HUES6 (cell line): ENCODE data around the gene RPLP1.

Experiments used
- H3K27ac ChIP-seq: 2 replicates; pipeline ENCODE4 v1.7.0; 2013; ENCODE audit warnings: low read depth, mild to moderate bottlenecking, low read length, inconsistent platforms
- H3K27me3 ChIP-seq: 2 replicates; pipeline ENCODE4 v1.6.1; 2013; ENCODE audit warnings: low read length; ENCODE audit not compliant: control insufficient read depth, insufficient read depth
- H3K36me3 ChIP-seq: 2 replicates; pipeline ENCODE4 v1.6.1; 2013; ENCODE audit warnings: low read length; ENCODE audit not compliant: control insufficient read depth, insufficient read depth
- H3K4me1 ChIP-seq: 2 replicates; pipeline ENCODE4 v1.6.1; 2013; ENCODE audit warnings: low read length; ENCODE audit not compliant: control insufficient read depth, insufficient read depth
- H3K4me3 ChIP-seq: 2 replicates; pipeline ENCODE4 v1.5.1; 2013; ENCODE audit warnings: low read depth, low read length
- H3K9ac ChIP-seq: one replicate; pipeline ENCODE4 v1.6.1; 2013; ENCODE audit warnings: mild to moderate bottlenecking, low read length
- H3K9me3 ChIP-seq: 2 replicates; pipeline ENCODE4 v1.6.1; 2013; ENCODE audit warnings: low read depth, low read length; ENCODE audit not compliant: control insufficient read depth, insufficient read depth

The RPLP1 gene

DNA sequence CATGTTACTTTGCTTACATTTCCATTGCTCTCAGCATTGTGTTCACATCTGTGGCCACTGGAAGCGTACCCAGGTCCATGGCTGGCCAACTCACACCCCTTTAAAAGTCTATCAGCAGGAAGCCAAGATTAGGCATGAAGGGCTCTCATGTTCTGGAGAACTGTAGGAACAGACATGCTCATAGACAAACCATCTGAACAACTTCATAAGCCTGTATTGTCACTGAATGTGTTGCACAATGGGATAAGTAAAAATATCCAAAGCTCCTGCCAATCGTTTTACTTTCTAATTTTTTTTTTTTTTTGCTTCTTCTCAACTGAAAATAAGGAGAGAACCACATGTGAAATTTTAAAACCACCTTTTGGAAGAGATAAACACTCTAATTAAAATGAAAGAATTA lies 6.4 kb downstream of the RPLP1 start:
- H3K27ac ChIP-seq: no peak overlapping the region
- H3K9me3 ChIP-seq: no peaks in the 10 kb centered on the region
- peaks cover 32% of the 10 kb centered on the region for H3K36me3 ChIP-seq
- H3K27me3 ChIP-seq: no peaks in the 10 kb centered on the region
- peaks cover 4% of the 10 kb centered on the region; the same call in 1 of the 2 replicates for H3K4me1 ChIP-seq
- H3K4me3 ChIP-seq: no peak overlapping the region
- no peak overlapping the region for H3K9ac ChIP-seq

DNA sequence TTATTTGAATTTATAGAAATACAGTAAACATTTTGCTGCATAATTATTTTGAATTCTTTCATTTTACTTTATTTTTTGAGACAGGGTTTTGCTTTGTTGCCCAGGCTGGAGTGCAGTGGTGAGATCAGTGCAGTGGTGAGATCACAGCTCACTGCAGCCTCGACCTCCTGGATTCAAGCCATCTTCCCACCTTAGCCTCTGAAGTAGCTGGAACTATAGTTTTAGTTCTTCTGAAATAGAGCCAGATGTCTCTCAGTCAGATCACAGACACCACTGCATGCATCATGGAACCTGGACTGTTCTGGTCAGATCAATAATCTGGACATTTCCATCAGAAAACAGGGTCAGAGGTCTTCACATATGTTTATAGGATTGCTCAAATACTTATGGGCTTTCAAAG lies 7.9 kb downstream of the RPLP1 start:
- Histone ChIP-seq H3K4me3 (no peak overlapping the region), H3K36me3 (peaks cover 18% of the 10 kb centered on the region), H3K9ac (no peak overlapping the region), H3K4me1 (peaks cover 4% of the 10 kb centered on the region; the same call in 1 of the 2 replicates), H3K27ac (no peak overlapping the region), H3K27me3 (no peaks in the 10 kb centered on the region), H3K9me3 (no peaks in the 10 kb centered on the region)

DNA sequence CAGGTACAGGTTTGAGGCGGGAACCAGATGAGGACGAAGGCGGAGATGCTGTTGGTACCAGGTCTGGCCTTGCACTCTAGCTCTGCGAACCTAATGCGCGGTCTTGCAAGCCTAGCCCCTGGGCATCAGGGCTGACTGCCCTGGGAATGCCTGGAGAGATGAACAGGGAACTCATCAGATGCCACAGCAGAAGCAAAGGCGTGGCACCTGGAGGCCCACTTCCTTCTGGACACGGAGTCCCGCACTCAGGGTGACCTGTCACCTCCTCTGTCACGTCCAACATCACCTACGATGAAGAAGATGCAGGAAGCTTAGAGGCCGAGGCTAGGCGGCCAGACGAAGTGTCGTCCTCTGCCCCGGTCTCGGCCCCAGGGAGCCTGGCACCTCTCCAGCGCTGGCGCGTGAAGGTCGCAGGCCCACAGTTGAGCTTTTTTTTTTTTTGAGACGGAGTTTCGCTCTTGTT lies 9.4 kb downstream of the RPLP1 start:
- Histone ChIP-seq H3K9me3 (no peaks in the 10 kb centered on the region), H3K9ac (no peak overlapping the region), H3K4me1 (peaks cover 4% of the 10 kb centered on the region; the same call in 1 of the 2 replicates), H3K4me3 (peak overlapping the region; percentile 43), H3K27me3 (no peaks in the 10 kb centered on the region), H3K36me3 (0 out of 2 replicates have a peak, but pooled peaks cover 2% of the 10 kb centered on the region), H3K27ac (no peak overlapping the region)

DNA sequence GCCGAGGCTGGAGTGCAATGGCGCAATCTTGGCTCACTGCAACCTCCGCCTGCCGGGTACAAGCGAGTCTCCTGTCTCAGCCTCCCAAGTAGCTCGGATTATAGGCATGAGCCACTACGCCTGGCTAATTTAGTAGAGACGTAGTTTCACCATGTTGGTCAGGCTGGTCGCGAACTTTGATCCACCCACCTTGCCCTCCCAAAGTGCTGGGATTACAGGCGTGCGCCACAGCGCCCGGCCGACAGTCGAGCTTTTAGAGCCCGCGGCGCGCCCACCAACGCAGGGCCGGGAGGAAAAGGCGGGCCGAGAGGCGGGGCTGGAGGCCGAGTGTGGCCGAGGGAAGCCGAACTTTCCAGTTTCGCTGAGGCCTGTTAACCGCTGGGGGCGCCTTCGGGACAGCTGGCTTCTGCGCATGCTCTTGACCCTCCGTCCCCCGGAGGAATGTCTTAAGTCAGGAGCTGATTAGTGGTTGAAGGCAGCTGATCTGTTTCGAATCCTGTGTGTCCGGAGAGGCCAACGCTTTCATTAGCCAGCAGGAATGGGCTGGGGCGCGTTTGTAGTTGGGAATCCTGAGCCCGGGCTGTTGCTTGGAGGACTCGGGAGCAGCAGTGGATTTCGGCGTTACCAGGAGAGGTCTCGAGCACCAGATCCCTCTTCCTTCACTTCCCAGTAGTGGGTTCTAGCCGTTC lies 10.0 kb downstream of the RPLP1 start:
- Histone ChIP-seq H3K27ac (peak overlapping the region; percentile 36), H3K9ac (peak overlapping the region; percentile 56), H3K27me3 (no peaks in the 10 kb centered on the region), H3K9me3 (no peaks in the 10 kb centered on the region), H3K4me1 (peaks cover 4% of the 10 kb centered on the region; the same call in 1 of the 2 replicates), H3K4me3 (peak overlapping the region; percentile 49), H3K36me3 (no peaks in the 10 kb centered on the region)

DNA sequence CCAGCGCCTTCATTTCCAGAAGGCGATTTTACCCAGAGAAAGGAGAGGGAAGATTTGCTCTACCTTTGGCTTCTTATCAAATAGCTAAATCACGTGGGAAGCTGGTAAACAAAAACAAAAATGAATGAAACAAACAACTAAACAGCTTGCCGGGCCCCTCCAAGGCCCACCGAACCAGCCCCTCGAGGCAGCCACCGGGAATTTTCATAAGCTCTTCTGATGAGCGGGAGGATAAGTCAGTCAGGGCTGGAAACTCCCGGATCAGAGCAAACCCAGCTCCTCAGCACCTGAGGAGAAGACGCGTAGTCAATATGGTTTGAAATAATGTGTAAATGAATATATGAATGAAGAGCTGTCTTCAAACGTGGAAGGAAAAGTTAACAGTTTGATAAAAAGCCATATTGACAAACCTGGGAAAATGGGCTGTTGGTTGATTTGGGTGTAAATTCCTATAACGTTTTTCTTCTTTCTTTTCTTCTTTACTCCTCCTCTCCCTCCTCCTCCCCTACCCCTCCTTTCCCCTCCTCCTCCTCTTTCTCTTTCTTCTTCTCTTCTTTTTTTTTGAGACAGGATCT lies 10.7 kb downstream of the RPLP1 start:
- Histone ChIP-seq H3K4me3 (peak overlapping the region; percentile 49), H3K27ac (peak overlapping the region; percentile 36), H3K9ac (peak overlapping the region; percentile 56), H3K36me3 (no peaks in the 10 kb centered on the region), H3K27me3 (no peaks in the 10 kb centered on the region), H3K9me3 (no peaks in the 10 kb centered on the region), H3K4me1 (peaks cover 4% of the 10 kb centered on the region; the same call in 1 of the 2 replicates)

DNA sequence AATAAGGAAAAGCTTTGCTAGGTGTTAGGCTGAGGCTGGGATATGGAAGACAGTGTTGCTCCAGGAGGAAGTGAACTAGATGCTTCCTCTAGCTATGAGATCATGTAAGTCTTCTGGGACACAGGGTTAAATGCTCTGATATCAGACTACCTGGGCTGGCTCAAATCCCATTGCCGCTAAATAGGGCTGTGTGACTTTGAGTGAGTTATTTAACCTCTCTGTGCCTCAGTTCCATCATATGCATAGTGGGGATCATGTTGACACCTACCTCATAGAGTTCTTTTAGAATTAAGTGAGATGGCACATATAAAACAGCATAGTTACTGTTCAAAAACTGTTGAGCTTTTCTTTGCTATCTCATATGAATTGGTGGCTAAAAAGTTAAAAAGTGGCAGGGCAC lies 12.6 kb downstream of the RPLP1 start:
- no peak overlapping the region for H3K27ac ChIP-seq
- no peaks in the 10 kb centered on the region for H3K9me3 ChIP-seq
- peaks cover 4% of the 10 kb centered on the region; the same call in 1 of the 2 replicates for H3K4me1 ChIP-seq
- no peaks in the 10 kb centered on the region for H3K27me3 ChIP-seq
- no peaks in the 10 kb centered on the region for H3K36me3 ChIP-seq
- H3K4me3 ChIP-seq: no peak overlapping the region
- H3K9ac ChIP-seq: no peak overlapping the region

DNA sequence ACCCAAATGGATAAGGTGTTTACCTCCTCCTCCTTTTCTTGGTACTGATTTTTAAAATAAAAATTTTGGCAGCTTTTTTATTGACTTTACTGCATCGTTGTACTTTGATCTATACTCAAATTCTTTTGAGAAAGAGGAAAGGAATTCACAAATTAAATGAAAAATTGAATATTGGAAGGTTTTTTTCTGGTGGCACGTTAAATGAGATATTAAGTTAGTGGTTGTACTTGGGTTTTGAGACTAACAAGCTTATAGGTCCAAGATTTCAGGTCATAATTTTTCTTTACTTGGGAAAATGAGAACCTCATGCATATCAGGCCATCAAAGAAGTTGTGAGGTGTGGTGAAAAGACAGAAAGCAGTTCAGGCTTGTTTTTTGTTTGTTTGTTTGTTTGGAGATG lies 14.1 kb downstream of the RPLP1 start:
- no peaks in the 10 kb centered on the region for H3K36me3 ChIP-seq
- H3K9ac ChIP-seq: no peak overlapping the region

DNA sequence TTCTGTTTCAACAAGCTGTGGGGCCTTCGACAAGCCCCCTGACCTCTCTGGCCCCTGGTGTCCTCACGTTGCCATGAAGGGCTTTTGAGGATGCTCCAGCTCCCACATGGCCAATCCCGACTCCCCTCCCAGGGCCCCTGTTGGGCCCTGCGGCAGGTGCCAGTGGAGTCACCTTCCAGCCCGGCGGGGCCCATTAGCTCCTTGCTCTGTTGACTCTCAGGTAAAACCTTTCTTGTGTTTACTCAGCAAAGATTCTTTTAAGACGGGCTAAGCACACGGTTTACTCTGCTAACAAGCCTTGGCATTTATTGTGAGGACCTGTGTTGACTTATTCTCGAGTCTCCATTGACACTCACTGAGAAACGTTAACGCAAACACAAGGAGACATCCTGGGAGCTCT lies 15.0 kb downstream of the RPLP1 start:
- Histone ChIP-seq H3K27me3 (no peaks in the 10 kb centered on the region), H3K36me3 (no peaks in the 10 kb centered on the region), H3K9me3 (no peaks in the 10 kb centered on the region), H3K9ac (no peak overlapping the region), H3K4me1 (peaks cover 4% of the 10 kb centered on the region; the same call in 1 of the 2 replicates), H3K4me3 (no peak overlapping the region), H3K27ac (no peak overlapping the region)

More for the DNA sequence above, 14.1 kb downstream of the RPLP1 start:
- Histone ChIP-seq H3K27me3 (no peaks in the 10 kb centered on the region), H3K4me1 (peaks cover 4% of the 10 kb centered on the region; the same call in 1 of the 2 replicates), H3K4me3 (no peak overlapping the region), H3K9me3 (no peaks in the 10 kb centered on the region), H3K27ac (no peak overlapping the region)

DNA sequence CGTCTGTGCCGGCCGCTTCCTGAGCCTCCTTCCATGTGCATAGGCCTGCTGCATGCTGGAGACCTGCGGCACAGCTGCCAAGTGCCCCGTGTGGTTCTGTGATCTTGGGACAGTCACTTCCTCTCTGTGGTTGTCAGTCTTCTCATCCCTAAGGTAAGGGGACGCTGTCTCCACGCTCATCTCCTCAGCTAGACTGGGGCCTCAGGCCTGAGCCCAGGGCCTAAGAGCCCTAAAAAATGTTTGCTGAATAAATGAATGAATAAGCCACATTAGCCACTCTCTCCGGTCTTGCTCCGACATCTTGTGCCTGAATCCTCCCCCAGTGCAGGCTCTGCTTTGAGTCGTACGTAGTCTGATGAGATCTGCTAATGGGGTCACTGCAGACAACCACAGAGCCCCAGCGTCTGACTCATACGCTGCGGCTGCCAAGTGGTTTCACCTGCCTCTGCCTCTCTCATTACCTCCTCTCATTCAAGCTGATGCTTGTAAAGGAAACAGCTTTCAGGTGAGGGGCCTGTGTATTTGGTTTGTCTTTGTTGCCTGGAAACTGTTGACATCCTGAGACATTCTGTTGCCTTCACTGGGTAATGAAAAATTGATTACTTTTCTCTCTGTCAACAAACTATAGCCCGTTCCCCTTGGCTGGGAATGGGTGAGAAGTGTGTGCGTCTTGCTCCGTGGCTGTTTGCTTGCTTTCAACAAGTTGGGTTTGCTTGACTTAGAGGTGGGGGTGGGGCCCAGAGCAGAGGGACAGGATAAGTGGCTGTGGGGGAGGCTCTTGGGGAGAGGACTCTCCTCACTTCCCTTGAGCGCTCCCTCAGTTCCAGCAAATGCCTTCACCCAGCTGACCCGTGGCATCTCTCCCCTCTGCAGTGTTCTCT lies 15.9 kb downstream of the RPLP1 start:
- Histone ChIP-seq H3K27me3 (no peaks in the 10 kb centered on the region), H3K36me3 (no peaks in the 10 kb centered on the region), H3K9me3 (no peaks in the 10 kb centered on the region), H3K4me1 (no peaks in the 10 kb centered on the region), H3K9ac (no peak overlapping the region), H3K27ac (no peak overlapping the region), H3K4me3 (no peak overlapping the region)

DNA sequence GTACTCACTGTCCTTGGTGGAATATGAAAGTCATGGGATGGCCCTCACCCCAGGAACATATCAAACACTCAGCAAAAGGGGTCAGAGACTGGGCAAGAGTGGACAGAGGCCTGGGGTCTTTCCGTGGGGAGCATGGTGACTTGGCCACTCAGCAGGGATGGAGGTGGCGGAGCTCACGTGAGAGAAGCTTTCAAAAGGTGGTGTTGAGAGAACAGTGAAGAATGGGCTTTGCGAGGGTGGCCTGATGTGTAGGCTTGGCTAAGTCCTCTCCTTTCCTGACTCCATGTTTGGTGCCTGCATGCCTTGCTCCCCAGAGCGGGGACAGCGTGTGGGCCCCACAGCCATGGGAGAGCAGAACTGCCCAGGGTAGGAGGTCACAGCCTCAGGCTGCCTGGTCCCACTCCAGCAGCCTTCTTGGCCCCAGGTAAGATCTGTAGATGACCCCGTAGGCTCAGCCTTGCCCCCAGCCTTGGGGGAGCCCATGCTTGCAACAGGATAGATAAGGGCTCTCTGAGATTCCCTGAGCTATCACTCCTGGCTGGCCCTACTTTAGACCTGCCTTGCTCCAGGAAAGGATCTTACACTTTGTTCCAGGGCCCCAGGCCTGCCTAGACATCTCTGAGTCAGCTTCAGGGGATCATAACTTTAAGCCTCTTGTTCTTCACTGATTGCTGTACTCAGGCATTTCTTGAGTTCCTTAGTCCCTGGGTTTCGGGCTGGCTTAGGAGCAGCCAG lies 17.0 kb downstream of the RPLP1 start:
- Histone ChIP-seq H3K9me3 (no peaks in the 10 kb centered on the region), H3K27ac (no peak overlapping the region)

More for the DNA sequence above, 17.0 kb downstream of the RPLP1 start:
- Histone ChIP-seq H3K27me3 (no peaks in the 10 kb centered on the region), H3K4me1 (no peaks in the 10 kb centered on the region), H3K36me3 (no peaks in the 10 kb centered on the region), H3K4me3 (no peak overlapping the region), H3K9ac (no peak overlapping the region)
